Measurements from ENCODE around the gene DDX23. TPM values are rescaled to one million over a fixed set of nuclear protein-coding genes. Genes with fewer than 3 reads are reported as not detected.

The DDX23 gene
- total RNA-seq: 51.9 and 64.3 TPM in 2 replicates

- no peak for TF ChIP-seq CTCF (IDR thresholded peaks at IDR 0.05; ENCODE audit: insufficient read depth, low read depth, low read length)
- DNase-seq (ENCODE audit: low read depth): peak; percentile 97
- peak within 1 kb of the TSS; percentile 91 for H3K4me3 ChIP-seq (ENCODE audit: low read depth, low read length)
Measured at GRCh38 chr12:48851883-48852733, at the start of gene DDX23. Gene DDX23 (minus strand): TSS chr12:48852163. CDS start chr12:48845782, 6,381 bp downstream.

GRCh38 chr12:48901278-48901677, 49.3 kb upstream of the DDX23 start:
- no peak for TF ChIP-seq CTCF (IDR thresholded peaks at IDR 0.05; ENCODE audit: insufficient read depth, low read depth, low read length)
- no peak overlapping the region for H3K4me3 ChIP-seq (ENCODE audit: low read depth, low read length)
- DNase-seq (ENCODE audit: low read depth): no peak

- no peak for DNase-seq (ENCODE audit: low read depth)
- TF ChIP-seq CTCF (IDR thresholded peaks at IDR 0.05; ENCODE audit: insufficient read depth, low read depth, low read length): no peak
- H3K4me3 ChIP-seq (ENCODE audit: low read depth, low read length): no peak overlapping the region
Measured at GRCh38 chr12:48899651-48900050, 47.7 kb upstream of the DDX23 start.

GRCh38 chr12:48894271-48894670, 42.3 kb upstream of the DDX23 start:
- DNase-seq (ENCODE audit: low read depth): no peak
- no peak for TF ChIP-seq CTCF (IDR thresholded peaks at IDR 0.05; ENCODE audit: insufficient read depth, low read depth, low read length)
- no peak overlapping the region for H3K4me3 ChIP-seq (ENCODE audit: low read depth, low read length)

- H3K4me3 ChIP-seq (ENCODE audit: low read depth, low read length): peak overlapping the region; percentile 45
- TF ChIP-seq CTCF (IDR thresholded peaks at IDR 0.05; ENCODE audit: insufficient read depth, low read depth, low read length): peak; percentile 84
- peak; percentile 64 for DNase-seq (ENCODE audit: low read depth)
Measured at GRCh38 chr12:48890657-48891418, 38.9 kb upstream of the DDX23 start.

GRCh38 chr12:48889679-48890078, 37.7 kb upstream of the DDX23 start:
- DNase-seq (ENCODE audit: low read depth): no peak
- H3K4me3 ChIP-seq (ENCODE audit: low read depth, low read length): no peak overlapping the region
- no peak for TF ChIP-seq CTCF (IDR thresholded peaks at IDR 0.05; ENCODE audit: insufficient read depth, low read depth, low read length)

All from fibroblast of villous mesenchyme (primary cell).